ENCODE data around the gene PAX8. TPM values are rescaled to one million over a fixed set of nuclear protein-coding genes. Genes with fewer than 3 reads are reported as not detected.

Gene PAX8
- total RNA-seq, 1 experiment from 2014 or later, result 12.6 TPM

- no peak for DNase-seq (ENCODE audit: low read depth)
Observed at GRCh38 chr2:113169586-113169985, 109.1 kb downstream of the PAX8 start.

GRCh38 chr2:113169002-113169530 lies 109.7 kb downstream of the PAX8 start:
- DNase-seq (ENCODE audit: low read depth), result no peak

GRCh38 chr2:113167962-113168340 lies 110.8 kb downstream of the PAX8 start:
- no peak for DNase-seq (ENCODE audit: low read depth)

- DNase-seq (ENCODE audit: low read depth), result peak; percentile 46
Observed at GRCh38 chr2:113167115-113167932, 111.4 kb downstream of the PAX8 start.

GRCh38 chr2:113166187-113166645 lies 112.5 kb downstream of the PAX8 start:
- no peak for DNase-seq (ENCODE audit: low read depth)

Other genes with a start within 250 kb of the PAX8 start
- not detected in 2 replicates for gene IL36B, start 226.1 kb downstream of the PAX8 start, total RNA-seq (2014; rRNA removed; shearing (Covaris generic))
- gene IL36RN, start 219.7 kb downstream of the PAX8 start, total RNA-seq (2014; rRNA removed; shearing (Covaris generic)), result not detected in 2 replicates
- not detected in 2 replicates for gene IL1F10, start 211.0 kb downstream of the PAX8 start, total RNA-seq (2014; rRNA removed; shearing (Covaris generic))
- gene IL1RN, start 151.3 kb downstream of the PAX8 start, total RNA-seq (2014; rRNA removed; shearing (Covaris generic)), result 0.48 TPM in 1 of 2 replicates, not detected in the other
- 2.5 and 5.9 TPM in 2 replicates for gene PSD4, start 105.0 kb downstream of the PAX8 start, total RNA-seq (2014; rRNA removed; shearing (Covaris generic))
- 45.5 and 45.8 TPM in 2 replicates for gene ZNG1B, start 158.8 kb upstream of the PAX8 start, total RNA-seq (2014; rRNA removed; shearing (Covaris generic))
- gene FOXD4L1, start 219.7 kb upstream of the PAX8 start, total RNA-seq (2014; rRNA removed; shearing (Covaris generic)), result 0.10 TPM in 1 of 2 replicates, not detected in the other